T-helper 2 cell treated with Interferon-gamma antibody and Interleukin-4, amounts not matched to agents 5 μg/mL and 100 μg/mL, for 36 hours (primary cell): ENCODE measurements around the gene GRM7.

Experiments
- DNase-seq: peaks from one replicate; pipeline ENCODE4 v3.0.0; 2021; ENCODE audit warnings: low spot score
- H3K27ac Mint-ChIP-seq: one replicate; pipeline ENCODE4 v1.8.0; 2021; ENCODE audit warnings: mild to moderate bottlenecking, mixed read lengths
- H3K27me3 Mint-ChIP-seq: one replicate; pipeline ENCODE4 v1.8.0; 2021; ENCODE audit warnings: low read depth, mixed read lengths
- H3K36me3 Mint-ChIP-seq: one replicate; pipeline ENCODE4 v1.8.0; 2021; ENCODE audit warnings: low read depth, mixed read lengths
- H3K4me1 Mint-ChIP-seq: one replicate; pipeline ENCODE4 v1.8.0; 2021; ENCODE audit warnings: low read depth, mixed read lengths
- H3K4me3 Mint-ChIP-seq: one replicate; pipeline ENCODE4 v1.8.0; 2022; ENCODE audit warnings: mild to moderate bottlenecking, moderate library complexity, mixed read lengths
- H3K9me3 Mint-ChIP-seq: one replicate; pipeline ENCODE4 v1.8.0; 2021; ENCODE audit warnings: mixed read lengths

The GRM7 gene

GRCh38 chr3:7754653-7755441 lies 893.9 kb downstream of the GRM7 start:
- H3K4me3 Mint-ChIP-seq = no peak overlapping the region
- H3K36me3 Mint-ChIP-seq = no peaks in the 10 kb centered on the region
- H3K27ac Mint-ChIP-seq = no peak overlapping the region
- no peaks in the 10 kb centered on the region for H3K4me1 Mint-ChIP-seq
- H3K27me3 Mint-ChIP-seq = no peaks in the 10 kb centered on the region
- no peaks in the 10 kb centered on the region for H3K9me3 Mint-ChIP-seq
- DNase-seq = no peak

GRCh38 chr3:7759630-7760029 lies 898.7 kb downstream of the GRM7 start:
- Mint-ChIP-seq H3K9me3 (no peaks in the 10 kb centered on the region), H3K27me3 (no peaks in the 10 kb centered on the region), H3K36me3 (no peaks in the 10 kb centered on the region), H3K4me1 (no peaks in the 10 kb centered on the region), H3K27ac (no peak overlapping the region), H3K4me3 (no peak overlapping the region)
- no peak for DNase-seq

- no peaks in the 10 kb centered on the region for H3K27me3 Mint-ChIP-seq
Measured at GRCh38 chr3:7760718-7761117, 899.8 kb downstream of the GRM7 start.

GRCh38 chr3:7764115-7764514 lies 903.2 kb downstream of the GRM7 start:
- DNase-seq = no peak
- no peaks in the 10 kb centered on the region for H3K36me3 Mint-ChIP-seq
- no peak overlapping the region for H3K4me3 Mint-ChIP-seq
- no peaks in the 10 kb centered on the region for H3K27me3 Mint-ChIP-seq
- H3K27ac Mint-ChIP-seq = no peak overlapping the region
- no peaks in the 10 kb centered on the region for H3K4me1 Mint-ChIP-seq
- no peaks in the 10 kb centered on the region for H3K9me3 Mint-ChIP-seq

More at GRCh38 chr3:7760718-7761117, 899.8 kb downstream of the GRM7 start:
- H3K4me3 Mint-ChIP-seq = no peak overlapping the region
- no peaks in the 10 kb centered on the region for H3K36me3 Mint-ChIP-seq
- no peaks in the 10 kb centered on the region for H3K4me1 Mint-ChIP-seq
- DNase-seq = no peak
- H3K9me3 Mint-ChIP-seq = no peaks in the 10 kb centered on the region
- no peak overlapping the region for H3K27ac Mint-ChIP-seq

GRCh38 chr3:7766530-7766929 lies 905.6 kb downstream of the GRM7 start:
- H3K9me3 Mint-ChIP-seq = no peaks in the 10 kb centered on the region

GRCh38 chr3:7779331-7779730 lies 918.4 kb downstream of the GRM7 start:
- Mint-ChIP-seq H3K27me3 (no peaks in the 10 kb centered on the region), H3K4me1 (no peaks in the 10 kb centered on the region), H3K36me3 (no peaks in the 10 kb centered on the region), H3K27ac (no peak overlapping the region), H3K4me3 (no peak overlapping the region), H3K9me3 (no peaks in the 10 kb centered on the region)
- DNase-seq = no peak

More at GRCh38 chr3:7766530-7766929, 905.6 kb downstream of the GRM7 start:
- Mint-ChIP-seq H3K4me1 (no peaks in the 10 kb centered on the region), H3K27ac (no peak overlapping the region), H3K27me3 (no peaks in the 10 kb centered on the region), H3K4me3 (no peak overlapping the region), H3K36me3 (no peaks in the 10 kb centered on the region)
- no peak for DNase-seq

GRCh38 chr3:7781395-7781794 lies 920.5 kb downstream of the GRM7 start:
- Mint-ChIP-seq H3K27ac (no peak overlapping the region), H3K27me3 (no peaks in the 10 kb centered on the region), H3K4me1 (no peaks in the 10 kb centered on the region), H3K9me3 (no peaks in the 10 kb centered on the region), H3K4me3 (no peak overlapping the region), H3K36me3 (no peaks in the 10 kb centered on the region)
- no peak for DNase-seq

- Mint-ChIP-seq H3K27ac (no peak overlapping the region), H3K27me3 (no peaks in the 10 kb centered on the region), H3K36me3 (no peaks in the 10 kb centered on the region), H3K9me3 (peaks cover 24% of the 10 kb centered on the region), H3K4me3 (no peak overlapping the region), H3K4me1 (no peaks in the 10 kb centered on the region)
- no peak for DNase-seq
Measured at GRCh38 chr3:7787871-7788828, 927.2 kb downstream of the GRM7 start.

- H3K9me3 Mint-ChIP-seq = peaks cover 24% of the 10 kb centered on the region
- no peak overlapping the region for H3K4me3 Mint-ChIP-seq
- no peak for DNase-seq
- no peaks in the 10 kb centered on the region for H3K27me3 Mint-ChIP-seq
- H3K36me3 Mint-ChIP-seq = no peaks in the 10 kb centered on the region
- no peaks in the 10 kb centered on the region for H3K4me1 Mint-ChIP-seq
- H3K27ac Mint-ChIP-seq = no peak overlapping the region
Measured at GRCh38 chr3:7788881-7789280, 928.0 kb downstream of the GRM7 start.

GRCh38 chr3:7789324-7789723 lies 928.4 kb downstream of the GRM7 start:
- Mint-ChIP-seq H3K9me3 (peaks cover 24% of the 10 kb centered on the region), H3K4me3 (no peak overlapping the region), H3K4me1 (no peaks in the 10 kb centered on the region), H3K27me3 (no peaks in the 10 kb centered on the region), H3K36me3 (no peaks in the 10 kb centered on the region), H3K27ac (no peak overlapping the region)
- no peak for DNase-seq

- Mint-ChIP-seq H3K27ac (no peak overlapping the region), H3K4me3 (no peak overlapping the region), H3K27me3 (no peaks in the 10 kb centered on the region), H3K4me1 (no peaks in the 10 kb centered on the region), H3K36me3 (no peaks in the 10 kb centered on the region), H3K9me3 (peaks cover 24% of the 10 kb centered on the region)
- DNase-seq = no peak
Measured at GRCh38 chr3:7790141-7790540, 929.2 kb downstream of the GRM7 start.
